GM18520 (cell line): Measurements from ENCODE around the gene FSHR.
A peak's percentile ranks its signal among the peaks of the same experiment; 100 is the strongest.

ENCODE experiments used
- ATAC-seq: cut with Tn5 transposase; IDR thresholded peaks from one replicate; pipeline ENCODE4 v1.9.1; 2021; ENCODE audit not compliant: unreplicated experiment

Gene FSHR

GRCh38 chr2:48915227-48915626, 239.1 kb downstream of the FSHR start:
- ATAC-seq: no peak

- peak; percentile 81 for ATAC-seq
Observed at GRCh38 chr2:48914477-48915089, 239.7 kb downstream of the FSHR start.
